SU-DHL-6 (cell line): ENCODE measurements around the gene PXK.

Experiments used
- H2AFZ ChIP-seq: fragments of 200-600 bp; sonication (generic); 2 replicates; pipeline ENCODE4 v1.6.1; 2014; ENCODE audit warnings: low read depth, mild to moderate bottlenecking, moderate library complexity, mixed read lengths, antibody characterized with exemption, low read length; ENCODE audit not compliant: severe bottlenecking
- H3F3A ChIP-seq: fragments of 200-600 bp; shearing (Covaris generic); 2 replicates; pipeline ENCODE4 v1.6.0; 2016; ENCODE audit warnings: antibody characterized with exemption, mild to moderate bottlenecking; ENCODE audit not compliant: insufficient read depth
- H3K27ac ChIP-seq: fragments of 200-600 bp; sonication (generic); 2 replicates; pipeline ENCODE4 v1.5.1; 2016; ENCODE audit warnings: low read depth, mild to moderate bottlenecking, low read length, moderate library complexity, mixed read lengths
- H3K27me3 ChIP-seq: fragments of 200-600 bp; sonication (generic), shearing (Covaris generic); 2 replicates; pipeline ENCODE4 v1.6.0; 2014; ENCODE audit warnings: mild to moderate bottlenecking, low read length
- H3K36me3 ChIP-seq: fragments of 200-600 bp; sonication (generic); 2 replicates; pipeline ENCODE4 v1.6.1; 2014; ENCODE audit warnings: mild to moderate bottlenecking, low read length, mixed read lengths
- H3K4me2 ChIP-seq: fragments of 300-600, 200-600 bp; shearing (Covaris generic), sonication (generic); 2 replicates; pipeline ENCODE4 v1.6.0; 2014; ENCODE audit warnings: low read length, low read depth, mild to moderate bottlenecking; ENCODE audit not compliant: poor library complexity, severe bottlenecking
- H3K4me3 ChIP-seq: fragments of 200-600 bp; sonication (generic); 2 replicates; pipeline ENCODE4 v1.5.1; 2014; ENCODE audit warnings: antibody characterized with exemption, low read length, mild to moderate bottlenecking, mixed read lengths; ENCODE audit not compliant: insufficient read depth, poor library complexity, severe bottlenecking
- H3K79me2 ChIP-seq: fragments of 200-600 bp; sonication (generic); 2 replicates; pipeline ENCODE4 v1.6.1; 2014; ENCODE audit warnings: mild to moderate bottlenecking, low read length, moderate library complexity; ENCODE audit not compliant: insufficient read depth
- H3K9ac ChIP-seq: fragments of 200-600 bp; sonication (generic); 2 replicates; pipeline ENCODE4 v1.7.0; 2014; ENCODE audit warnings: mild to moderate bottlenecking, low read length
- H3K9me2 ChIP-seq: fragments of 200-600 bp; sonication (generic); replicated peaks from 2 replicates; pipeline ENCODE4 v1.6.1; 2014; ENCODE audit warnings: low read length; ENCODE audit not compliant: insufficient read depth
- H3K9me3 ChIP-seq: fragments of 200-600 bp; sonication (generic); 2 replicates; pipeline ENCODE4 v1.6.1; 2014; ENCODE audit warnings: low read length, mixed read lengths; ENCODE audit not compliant: insufficient read depth
- H4K20me1 ChIP-seq: fragments of 200-600 bp; sonication (generic); 2 replicates; pipeline ENCODE4 v1.6.1; 2014; ENCODE audit warnings: low read depth, mild to moderate bottlenecking, antibody characterized with exemption, low read length, moderate library complexity, mixed read lengths
- EZH2phosphoT487 ChIP-seq: fragments of 200-600 bp; sonication (generic), shearing (Covaris generic); conservative IDR thresholded peaks from 2 replicates; pipeline ENCODE4 v1.6.1; 2018; ENCODE audit warnings: mild to moderate bottlenecking, antibody characterized with exemption, low read length, moderate library complexity, mixed read lengths
- TF ChIP-seq, protein P1 (sequence below): fragments of 200-600 bp; sonication (generic); IDR thresholded peaks from one replicate; pipeline ENCODE4 v1.5.1; 2017; ENCODE audit warnings: antibody characterized with exemption, mild to moderate bottlenecking, low read length, moderate library complexity; ENCODE audit not compliant: insufficient read depth, poor library complexity, severe bottlenecking

The PXK gene

DNA sequence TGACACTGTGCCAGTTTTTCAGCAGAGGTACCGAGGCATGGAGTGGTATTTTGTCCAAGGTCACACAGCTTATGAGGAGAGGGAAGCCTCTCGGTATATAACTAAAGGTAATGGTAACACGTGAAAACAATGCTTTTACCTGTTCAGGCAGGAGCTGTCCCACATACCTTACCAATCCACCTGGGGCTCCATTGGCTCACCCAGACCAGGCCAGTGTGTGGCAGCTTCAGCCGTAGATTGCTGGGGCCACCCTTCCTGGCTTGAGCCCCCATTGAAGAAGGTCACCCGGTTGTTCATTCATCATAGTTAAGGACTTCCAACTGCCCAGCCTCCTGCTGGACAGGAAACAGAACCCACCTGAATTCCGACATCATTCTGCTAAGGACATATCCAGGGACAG is 35.8 kb upstream of the PXK start:
- no peaks in the 10 kb centered on the region for H4K20me1 ChIP-seq
- H3K27me3 ChIP-seq, result no peaks in the 10 kb centered on the region
- TF ChIP-seq, protein P1, sequence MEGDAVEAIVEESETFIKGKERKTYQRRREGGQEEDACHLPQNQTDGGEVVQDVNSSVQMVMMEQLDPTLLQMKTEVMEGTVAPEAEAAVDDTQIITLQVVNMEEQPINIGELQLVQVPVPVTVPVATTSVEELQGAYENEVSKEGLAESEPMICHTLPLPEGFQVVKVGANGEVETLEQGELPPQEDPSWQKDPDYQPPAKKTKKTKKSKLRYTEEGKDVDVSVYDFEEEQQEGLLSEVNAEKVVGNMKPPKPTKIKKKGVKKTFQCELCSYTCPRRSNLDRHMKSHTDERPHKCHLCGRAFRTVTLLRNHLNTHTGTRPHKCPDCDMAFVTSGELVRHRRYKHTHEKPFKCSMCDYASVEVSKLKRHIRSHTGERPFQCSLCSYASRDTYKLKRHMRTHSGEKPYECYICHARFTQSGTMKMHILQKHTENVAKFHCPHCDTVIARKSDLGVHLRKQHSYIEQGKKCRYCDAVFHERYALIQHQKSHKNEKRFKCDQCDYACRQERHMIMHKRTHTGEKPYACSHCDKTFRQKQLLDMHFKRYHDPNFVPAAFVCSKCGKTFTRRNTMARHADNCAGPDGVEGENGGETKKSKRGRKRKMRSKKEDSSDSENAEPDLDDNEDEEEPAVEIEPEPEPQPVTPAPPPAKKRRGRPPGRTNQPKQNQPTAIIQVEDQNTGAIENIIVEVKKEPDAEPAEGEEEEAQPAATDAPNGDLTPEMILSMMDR, result no peak
- TF ChIP-seq EZH2phosphoT487, result no peak
- H3K79me2 ChIP-seq, result no peaks in the 10 kb centered on the region
- H3F3A ChIP-seq, result no peaks in the 10 kb centered on the region
- H3K4me3 ChIP-seq, result no peak overlapping the region
- no peaks in the 10 kb centered on the region for H3K9me3 ChIP-seq
- no peak overlapping the region for H3K27ac ChIP-seq
- no peak overlapping the region for H3K9ac ChIP-seq
- no peaks in the 10 kb centered on the region for H3K9me2 ChIP-seq
- no peaks in the 10 kb centered on the region for H3K36me3 ChIP-seq
- H2AFZ ChIP-seq, result no peak overlapping the region
- H3K4me2 ChIP-seq, result no peak overlapping the region

DNA sequence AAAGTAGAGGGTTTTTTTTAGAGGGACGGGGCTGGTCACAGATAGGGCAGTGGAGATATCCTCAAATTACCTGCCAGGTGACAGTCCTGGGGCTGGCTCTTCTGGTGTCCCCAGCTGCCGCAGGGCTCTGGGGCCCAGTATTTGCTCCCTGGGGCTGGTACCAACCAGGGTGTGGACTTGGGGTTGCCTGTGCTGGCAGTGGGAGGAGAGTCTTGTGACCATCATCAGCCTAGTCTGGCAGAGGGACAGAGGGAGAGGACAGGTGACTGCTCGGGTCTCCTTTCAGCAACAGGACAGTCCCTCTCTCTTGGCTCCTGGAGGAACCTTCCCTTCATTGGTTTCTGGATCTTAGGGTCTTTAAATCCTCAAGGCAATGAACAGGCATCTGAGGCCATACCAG is 34.5 kb upstream of the PXK start:
- Histone ChIP-seq H3K36me3 (no peaks in the 10 kb centered on the region), H2AFZ (no peak overlapping the region)
- TF ChIP-seq, protein P1, result no peak
- TF ChIP-seq EZH2phosphoT487, result no peak

DNA sequence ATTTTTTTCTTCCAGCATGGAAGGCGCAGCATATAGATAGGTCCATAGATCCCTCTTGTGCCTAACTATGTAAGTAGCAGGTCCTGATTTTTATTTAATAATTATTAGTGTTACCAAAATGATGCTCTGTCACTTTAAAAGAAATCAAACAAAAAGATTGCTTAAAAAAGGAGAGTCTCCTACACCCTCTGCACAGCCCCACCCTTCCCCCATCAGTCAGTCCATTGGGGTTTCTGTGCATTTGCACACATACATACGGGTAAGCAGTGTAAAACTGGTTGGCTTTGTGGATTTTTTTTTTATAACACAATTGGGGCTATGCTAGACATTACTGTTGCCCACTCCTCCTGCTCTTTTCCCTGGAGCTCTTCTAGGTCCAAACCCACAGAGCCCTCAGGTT is 33.6 kb upstream of the PXK start:
- no peaks in the 10 kb centered on the region for H3K36me3 ChIP-seq
- H3K79me2 ChIP-seq, result no peaks in the 10 kb centered on the region
- no peak overlapping the region for H2AFZ ChIP-seq
- H3F3A ChIP-seq, result no peaks in the 10 kb centered on the region
- no peaks in the 10 kb centered on the region for H3K27me3 ChIP-seq
- H3K9me2 ChIP-seq, result no peaks in the 10 kb centered on the region
- no peak overlapping the region for H3K4me2 ChIP-seq
- TF ChIP-seq, protein P1, result no peak
- no peak overlapping the region for H3K4me3 ChIP-seq
- H3K9me3 ChIP-seq, result no peaks in the 10 kb centered on the region
- no peak overlapping the region for H3K27ac ChIP-seq
- no peak overlapping the region for H3K9ac ChIP-seq
- no peaks in the 10 kb centered on the region for H4K20me1 ChIP-seq

More for the DNA sequence above, 34.5 kb upstream of the PXK start:
- H3K4me3 ChIP-seq, result no peak overlapping the region
- no peak overlapping the region for H3K9ac ChIP-seq
- H3K79me2 ChIP-seq, result no peaks in the 10 kb centered on the region
- no peaks in the 10 kb centered on the region for H3K9me3 ChIP-seq
- no peak overlapping the region for H3K27ac ChIP-seq
- no peaks in the 10 kb centered on the region for H3K27me3 ChIP-seq
- H3F3A ChIP-seq, result no peaks in the 10 kb centered on the region
- no peaks in the 10 kb centered on the region for H4K20me1 ChIP-seq
- no peaks in the 10 kb centered on the region for H3K9me2 ChIP-seq
- H3K4me2 ChIP-seq, result no peak overlapping the region
